CD4-positive, alpha-beta memory T cell (primary cell): ENCODE data around the gene FNDC7. TPM values are rescaled to one million over a fixed set of nuclear protein-coding genes. Genes with fewer than 3 reads are reported as not detected.
A peak's percentile ranks its signal among the peaks of the same experiment; 100 is the strongest.
"Not testable (repeated sequence)": the region's sequence is repeated elsewhere in the genome, so short reads cannot be mapped to it uniquely, and the experiment has no call there.

Experiments
- CTCF ChIA-PET: fragments of 350-600 bp; sonication (Branson Sonifier 250); formaldehyde crosslinking; loops from one replicate; lab custom pipeline; 2021; ENCODE audit warnings: inconsistent platforms; ENCODE audit not compliant: partially characterized antibody; lab: Charles Lee
- POLR2A ChIA-PET: fragments of 350-600 bp; sonication (Branson Sonifier 250); formaldehyde crosslinking; loops from one replicate; lab custom pipeline; 2021; ENCODE audit not compliant: partially characterized antibody; lab: Charles Lee
- DNase-seq, 5 donors: peaks; one replicate each; pipeline versions ENCODE4 v3.0.0 to v3.0.0-alpha.2; 2020 to 2022; ENCODE audit warnings: mixed read lengths in 1 of 5
- H3K27ac ChIP-seq: one replicate; pipeline ENCODE4 v1.7.0; 2013; ENCODE audit warnings: low read depth, low read length
- H3K27me3 ChIP-seq: 2 replicates; pipeline ENCODE4 v1.7.0; 2013; ENCODE audit warnings: mild to moderate bottlenecking, low read length, moderate library complexity; ENCODE audit not compliant: insufficient read depth
- H3K36me3 ChIP-seq: 2 replicates; pipeline ENCODE4 v1.7.0; 2013; ENCODE audit warnings: mild to moderate bottlenecking, low read length, moderate library complexity; ENCODE audit not compliant: insufficient read depth
- H3K4me1 ChIP-seq: 2 replicates; pipeline ENCODE4 v1.7.0; 2013; ENCODE audit warnings: mild to moderate bottlenecking, low read length, moderate library complexity; ENCODE audit not compliant: insufficient read depth
- H3K4me3 ChIP-seq, 2 donors: one replicate each; pipeline ENCODE4 v1.7.0; 2013; ENCODE audit warnings: low read length in 2 of 2, mild to moderate bottlenecking in 1 of 2
- H3K9me3 ChIP-seq, 2 donors: one replicate each; pipeline ENCODE4 v1.7.0; 2013; ENCODE audit warnings: low read length in 2 of 2, control low read depth in 1 of 2; ENCODE audit not compliant: control insufficient read depth in 1 of 2
- H3K27ac Mint-ChIP-seq, 7 donors: one replicate each; pipeline ENCODE4 v1.8.0; 2020 to 2021; ENCODE audit warnings: mixed read lengths in 7 of 7, mild to moderate bottlenecking in 6 of 7, inconsistent platforms in 3 of 7, moderate library complexity in 3 of 7
- H3K27me3 Mint-ChIP-seq, 2 donors: one replicate each; pipeline ENCODE4 v1.8.0; 2020 to 2021; ENCODE audit warnings: mixed read lengths in 2 of 2
- H3K36me3 Mint-ChIP-seq, 2 donors: one replicate each; pipeline ENCODE4 v1.8.0; 2020 to 2021; ENCODE audit warnings: mixed read lengths in 2 of 2, inconsistent platforms in 1 of 2, mild to moderate bottlenecking in 1 of 2
- H3K4me1 Mint-ChIP-seq, 4 donors: one replicate each; pipeline ENCODE4 v1.8.0; 2020 to 2021; ENCODE audit warnings: mixed read lengths in 4 of 4, mild to moderate bottlenecking in 1 of 4
- H3K4me3 Mint-ChIP-seq, 8 donors: one replicate each; pipeline ENCODE4 v1.8.0; 2020 to 2021; ENCODE audit warnings: mixed read lengths in 8 of 8, mild to moderate bottlenecking in 7 of 8, moderate library complexity in 6 of 8, inconsistent platforms in 3 of 8
- H3K9me3 Mint-ChIP-seq, 8 donors: one replicate each; pipeline ENCODE4 v1.8.0; 2020 to 2021; ENCODE audit warnings: mixed read lengths in 8 of 8, mild to moderate bottlenecking in 5 of 8, inconsistent platforms in 3 of 8, moderate library complexity in 1 of 8
- intact Hi-C: fragments of 100-400 bp; cut with micrococcal nuclease; formaldehyde crosslinking; loops from one replicate; pipeline ENCODE4 v1.15.1; 2023
- polyA plus RNA-seq, 2 donors: library from polyadenylated mRNA; unstranded; fragments of 300-500 nt; fragmentation: Illumina TruSeq; gene quantifications; one replicate each; pipeline ENCODE4 v1.2.3, GENCODE V29; 2021
- total RNA-seq, 2 experiments: library from RNA; stranded (reverse); gene quantifications; one replicate each; pipeline ENCODE4 v1.2.3, GENCODE V29; 2021

The FNDC7 gene
- total and polyA plus RNA-seq, 4 experiments from 2014 or later, result 0.10 to 0.17 (median 0.17) TPM; not detected in 1

GRCh38 chr1:108681701-108682100 lies 31.0 kb upstream of the FNDC7 start:
- H3K4me1 Mint-ChIP-seq, H3K27me3 ChIP-seq, H3K36me3 ChIP-seq, H3K9me3 Mint-ChIP-seq, H3K27ac Mint-ChIP-seq, H3K4me3 ChIP-seq, H3K4me3 Mint-ChIP-seq, H3K36me3 Mint-ChIP-seq, DNase-seq, H3K4me1 ChIP-seq, H3K27me3 Mint-ChIP-seq, H3K27ac ChIP-seq, H3K9me3 ChIP-seq, intact Hi-C loops: not testable (repeated sequence)
- ChIA-PET POLR2A (interaction anchor here (0.7 to 4.0 kb wide), 4 partner anchors 11 to 21 kb away, joined by 3 to 25 read pairs (median 12); partner anchors contain the start of genes HENMT1 and PRPF38B), CTCF (interaction anchor here (1.3 to 1.4 kb wide), 2 partner anchors 11 to 38 kb away, joined by 6 to 7 read pairs; partner anchors contain the start of gene PRPF38B)

- H3K27me3 ChIP-seq, result no peaks in the 10 kb centered on the region
- H3K9me3 ChIP-seq, result no peaks in the 10 kb centered on the region
- no peak for DNase-seq
- Mint-ChIP-seq H3K9me3 (no peaks in the 10 kb centered on the region), H3K4me1 (peaks cover 0 to 6% (median 4%) of the 10 kb centered on the region in 4 donors), H3K27me3 (peaks cover 0 to 2% of the 10 kb centered on the region in 2 donors), H3K27ac (no peak overlapping the region), H3K4me3 (no peak overlapping the region), H3K36me3 (no peaks in the 10 kb centered on the region)
- H3K27ac ChIP-seq, result no peak overlapping the region
- intact Hi-C loops, result no loop called here
- no peaks in the 10 kb centered on the region for H3K36me3 ChIP-seq
- H3K4me3 ChIP-seq, result no peak overlapping the region
- peaks cover 2% of the 10 kb centered on the region for H3K4me1 ChIP-seq
- POLR2A ChIA-PET, result interaction anchor here (1.3 kb wide), 1 partner anchor 25 kb away, joined by 4 read pairs; the partner anchor contains the start of gene HENMT1
- CTCF ChIA-PET, result interaction anchor here (0.9 to 1.5 kb wide), 2 partner anchors 23 to 173 kb away, joined by 3 read pairs; no protein-coding TSS in a partner anchor
These were observed 27.2 kb upstream of the FNDC7 start for GRCh38 chr1:108685529-108685928.

GRCh38 chr1:108686614-108687313 lies 25.9 kb upstream of the FNDC7 start:
- Histone ChIP-seq H3K4me1 (peaks cover 14% of the 10 kb centered on the region), H3K27me3 (no peaks in the 10 kb centered on the region), H3K27ac (no peak overlapping the region), H3K36me3 (no peaks in the 10 kb centered on the region), H3K9me3 (no peaks in the 10 kb centered on the region), H3K4me3 (no peak overlapping the region)
- no peaks in the 10 kb centered on the region for H3K9me3 Mint-ChIP-seq
- H3K27ac Mint-ChIP-seq, result no peak overlapping the region
- peaks cover 0 to 2% of the 10 kb centered on the region in 2 donors for H3K27me3 Mint-ChIP-seq
- ChIA-PET CTCF (no interaction called here), POLR2A (interaction anchor here (1.3 kb wide), 1 partner anchor 26 kb away, joined by 4 read pairs; the partner anchor contains the start of gene HENMT1)
- intact Hi-C loops, result no loop called here
- no peaks in the 10 kb centered on the region for H3K36me3 Mint-ChIP-seq
- H3K4me3 Mint-ChIP-seq, result no peak overlapping the region
- DNase-seq, result no peak
- H3K4me1 Mint-ChIP-seq, result peaks cover 9 to 19% (median 14%) of the 10 kb centered on the region in 4 donors

GRCh38 chr1:108691128-108691941 lies 21.4 kb upstream of the FNDC7 start:
- Mint-ChIP-seq H3K27me3 (no peaks in the 10 kb centered on the region), H3K36me3 (peaks cover 14 to 33% of the 10 kb centered on the region in 2 donors), H3K4me3 (peak overlapping the region; percentile 90 to 97 (median 94)), H3K4me1 (peaks cover 18 to 58% (median 31%) of the 10 kb centered on the region in 4 donors), H3K27ac (peak overlapping the region; percentile 96 to 99 (median 98)), H3K9me3 (peaks cover 0 to 2% (median 0%) of the 10 kb centered on the region in 8 donors)
- ChIA-PET CTCF (interaction anchor here (1.1 to 5.6 kb wide), 20 partner anchors 9 to 409 kb away, joined by 3 to 138 read pairs (median 7); partner anchors contain the start of genes EEIG2 and HENMT1), POLR2A (interaction anchor here (0.8 to 5.6 kb wide), 41 partner anchors 9 to 1648 kb away, joined by 3 to 445 read pairs (median 6); partner anchors contain the start of genes CLCC1, EEIG2, ELAPOR1 and FNDC7)
- Histone ChIP-seq H3K9me3 (no peaks in the 10 kb centered on the region), H3K36me3 (peaks cover 11% of the 10 kb centered on the region), H3K27me3 (no peaks in the 10 kb centered on the region), H3K4me3 (peak overlapping the region; percentile 68 to 94), H3K27ac (peak overlapping the region; percentile 98), H3K4me1 (peaks cover 42% of the 10 kb centered on the region)
- intact Hi-C loops, result loop anchor here (5.0 kb wide), 1 partner anchor 136 kb away; no protein-coding TSS in a partner anchor
- no peak for DNase-seq

- H3K9me3 Mint-ChIP-seq, result peaks cover 0 to 2% (median 0%) of the 10 kb centered on the region in 8 donors
- H3K4me1 Mint-ChIP-seq, result peaks cover 20 to 66% (median 36%) of the 10 kb centered on the region in 4 donors
- peak within 1 kb of the TSS; percentile 90 to 97 (median 94) for H3K4me3 Mint-ChIP-seq
- ChIA-PET CTCF (interaction anchor here (0.6 to 5.6 kb wide), 30 partner anchors 10 to 408 kb away, joined by 3 to 138 read pairs (median 5); partner anchors contain the start of genes EEIG2, FNDC7 and HENMT1), POLR2A (interaction anchor here (0.5 to 5.6 kb wide), 57 partner anchors 8 to 1647 kb away, joined by 3 to 445 read pairs (median 4); partner anchors contain the start of genes CLCC1, EEIG2, ELAPOR1 and FNDC7)
- no peaks in the 10 kb centered on the region for H3K27me3 Mint-ChIP-seq
- Histone ChIP-seq H3K27me3 (no peaks in the 10 kb centered on the region), H3K4me1 (peaks cover 50% of the 10 kb centered on the region), H3K27ac (peak within 1 kb of the TSS; percentile 98), H3K36me3 (peaks cover 19% of the 10 kb centered on the region), H3K4me3 (peak within 1 kb of the TSS; percentile 68 to 94), H3K9me3 (no peaks in the 10 kb centered on the region)
- H3K36me3 Mint-ChIP-seq, result peaks cover 20 to 41% of the 10 kb centered on the region in 2 donors
- DNase-seq, result peak; percentile 92 to 96 (median 93)
- H3K27ac Mint-ChIP-seq, result peak within 1 kb of the TSS; percentile 96 to 99 (median 98)
- intact Hi-C loops, result loop anchor here (1.0 to 5.0 kb wide), 13 partner anchors 12 to 420 kb away; partner anchors contain the start of genes EEIG2, HENMT1 and STXBP3
These were observed 20.6 kb upstream of the FNDC7 start, which contains the start of gene PRPF38B for GRCh38 chr1:108691942-108692723. Gene PRPF38B, plus strand, starts transcription at chr1:108692310. Its CDS starts 282 bp downstream, at chr1:108692592.
